H1 (cell line): ENCODE measurements around the gene DOCK3.
"Not testable (repeated sequence)": the region's sequence is repeated elsewhere in the genome, so short reads cannot be mapped to it uniquely, and the experiment has no call there.

Experiments used
- CHD2 ChIP-seq: IDR thresholded peaks from 2 replicates; pipeline ENCODE4 v1.6.1; 2012; ENCODE audit warnings: low read length, improper control_type of control experiment
- CREB1 ChIP-seq: IDR thresholded peaks from 2 replicates; pipeline ENCODE4 v1.6.1; 2012; ENCODE audit warnings: inconsistent platforms
- CTCF ChIP-seq, 3 experiments: IDR thresholded peaks; 1 replicate in 2 of 3; 2 replicates in 1 of 3; pipeline versions ENCODE4 v1.5.1 to v1.6.1; 2011; ENCODE audit warnings: low read length in 3 of 3, mild to moderate bottlenecking in 3 of 3, inconsistent platforms in 2 of 3, low read depth in 1 of 3, moderate library complexity in 1 of 3; ENCODE audit not compliant: insufficient read depth in 1 of 3; ENCODE audit errors: control extremely low read depth in 1 of 3
- KDM1A ChIP-seq: fragments of 200-600, 300-600 bp; sonication (generic); IDR thresholded peaks from 2 replicates; pipeline ENCODE4 v1.7.1; 2016; ENCODE audit warnings: mild to moderate bottlenecking, low read length, borderline replicate concordance
- POLR2A ChIP-seq, 2 experiments: IDR thresholded peaks; 1 replicate in 1 of 2; 2 replicates in 1 of 2; pipeline ENCODE4 v1.6.1; 2011; ENCODE audit warnings: low read depth in 2 of 2, low read length in 2 of 2, mild to moderate bottlenecking in 2 of 2; ENCODE audit errors: control extremely low read depth in 1 of 2
- SP1 ChIP-seq: IDR thresholded peaks from 2 replicates; pipeline ENCODE4 v1.6.1; 2011; ENCODE audit warnings: low read depth, low read length
- SP4 ChIP-seq: IDR thresholded peaks from 2 replicates; pipeline ENCODE4 v1.6.1; 2012; ENCODE audit warnings: low read length, inconsistent platforms
- SUZ12 ChIP-seq: fragments of 200-600 bp; sonication (generic); IDR thresholded peaks from 2 replicates; pipeline ENCODE4 v1.6.1; 2012; ENCODE audit warnings: mild to moderate bottlenecking, inconsistent platforms, low read length, moderate library complexity, mixed read lengths
- TBP ChIP-seq: IDR thresholded peaks from 2 replicates; pipeline ENCODE4 v1.6.1; 2011; ENCODE audit warnings: low read depth, low read length, improper control_type of control experiment
- TCF12 ChIP-seq: IDR thresholded peaks from 2 replicates; pipeline ENCODE4 v1.6.1; 2011; ENCODE audit warnings: low read depth, mild to moderate bottlenecking, low read length
- YY1 ChIP-seq: IDR thresholded peaks from 2 replicates; pipeline ENCODE4 v1.6.1; 2011; ENCODE audit warnings: low read depth, mild to moderate bottlenecking, low read length

DNA sequence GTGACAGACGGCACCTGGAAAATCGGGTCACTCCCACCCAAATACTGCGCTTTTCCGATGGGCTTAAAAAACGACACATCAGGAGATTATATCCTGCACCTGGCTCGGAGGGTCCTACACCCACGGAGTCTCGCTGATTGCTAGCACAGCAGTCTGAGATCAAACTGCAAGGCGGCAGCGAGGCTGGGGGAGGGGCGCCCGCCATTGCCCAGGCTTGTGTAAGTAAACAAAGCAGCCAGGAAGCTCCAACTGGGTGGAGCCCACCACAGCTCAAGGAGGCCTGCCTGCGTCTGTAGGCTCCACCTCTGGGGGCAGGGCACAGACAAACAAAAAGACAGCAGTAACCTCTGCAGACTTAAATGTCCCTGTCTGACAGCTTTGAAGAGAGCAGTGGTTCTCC, 524.6 kb downstream of the DOCK3 start:
- not testable (repeated sequence) for TF ChIP-seq SP1; CTCF (IDR thresholded peaks at IDR 0.05; ENCODE audit: control extremely low read depth in 1 of 3, insufficient read depth in 1 of 3, low read depth in 1 of 3, low read length in 3 of 3); CREB1; POLR2A (IDR thresholded peaks at IDR 0.05; ENCODE audit: control extremely low read depth in 1 of 2, low read depth in 2 of 2, low read length in 2 of 2); TCF12; SP4; SUZ12; CHD2; YY1; KDM1A; TBP
